Ovary (tissue), 9 donors: Measurements from ENCODE around the gene MASP2. TPM values are rescaled to one million over a fixed set of nuclear protein-coding genes. Genes with fewer than 3 reads are reported as not detected.

Experiments
- DNase-seq, 5 donors: peaks; one replicate each; pipeline ENCODE4 v3.0.0-alpha.2; 2019 to 2020
- H3K27ac ChIP-seq, 2 donors: fragments of 200-600 bp; one replicate each; pipeline versions ENCODE4 v1.5.1 to v1.8.0; 2019 to 2022
- H3K27me3 ChIP-seq: fragments of 200-600 bp; one replicate; pipeline ENCODE4 v1.8.0; 2022
- H3K36me3 ChIP-seq: fragments of 200-600 bp; sonication (generic); one replicate; pipeline ENCODE4 v1.5.1; 2019
- H3K4me1 ChIP-seq: one replicate; pipeline ENCODE4 v1.8.1; 2013; ENCODE audit warnings: mild to moderate bottlenecking, moderate library complexity; ENCODE audit not compliant: insufficient read depth
- H3K4me3 ChIP-seq: fragments of 200-600 bp; sonication (generic); one replicate; pipeline ENCODE4 v1.5.1; 2017
- H3K9me3 ChIP-seq, 2 donors: fragments of 200-600 bp in 1 of 2; sonication (generic) in 1 of 2; one replicate each; pipeline versions ENCODE4 v1.5.1 to v1.8.1; 2013 to 2019; ENCODE audit warnings: mild to moderate bottlenecking in 1 of 2, moderate library complexity in 1 of 2
- EP300 ChIP-seq: sonication (generic); formaldehyde crosslinking; IDR thresholded peaks from one replicate; pipeline ENCODE4 v1.6.1; 2017; ENCODE audit warnings: antibody characterized with exemption
- POLR2A ChIP-seq: fragments of 450-650 bp; IDR thresholded peaks from one replicate; pipeline ENCODE4 v1.6.1; 2017; ENCODE audit warnings: antibody characterized with exemption, mild to moderate bottlenecking, moderate library complexity
- WGBS, 3 donors: extraction: QIAGEN DNeasy Blood & Tissue Kit in 1 of 3; methylation state at CpG; one replicate each; pipeline versions ENCODE4 v1.1.5 to v1.1.7; 2013 to 2017; 5-methylcytosine and 5-hydroxymethylcytosine counted together
- intact Hi-C, 4 donors: fragments of 100-400 bp; cut with DNase I; formaldehyde crosslinking; loops; one replicate each; pipeline versions ENCODE4 v1.11.0 to v1.15.1; 2022 to 2023
- polyA plus RNA-seq, 2 donors: library from polyadenylated mRNA; stranded (reverse); fragments of 200-250 nt in 1 of 2; fragments of 350-450 nt in 1 of 2; fragmentation: Illumina TruSeq in 1 of 2; extraction: RNeasy Lipid Tissue Mini Kit (QIAGEN cat#74804) in 1 of 2; gene quantifications; one replicate each; pipeline ENCODE4 v1.2.3, GENCODE V29; 2013 to 2014
- total RNA-seq, 7 donors: library from RNA; depleted of rRNA in 2 of 7; stranded (reverse); fragments of >200 nt in 2 of 7; fragmentation: NEBNext Ultra II Directional in 3 of 7; extraction: Animal tissue kit (Norgen Biotek cat#: 25700) in 3 of 7; gene quantifications; one replicate each; pipeline versions ENCODE4 v1.1.0 to v1.2.4, GENCODE V29; 2016 to 2023
- TF ChIP-seq, protein P1 (sequence below), 3 donors: fragments of 450-650 bp in 2 of 3; fragments of 200-600 bp in 1 of 3; IDR thresholded peaks; one replicate each; pipeline versions ENCODE4 v1.5.1 to v1.8.0; 2016 to 2022; ENCODE audit warnings: antibody characterized with exemption in 3 of 3, mild to moderate bottlenecking in 1 of 3
- donor health status: DM: no; HTN: no; CAD: no; lungs with moderate emphysema.
- donor health status: DM: no; HTN: no; CAD: no.
- donor health status: Bipolar disorder and iron deficiency.
- donor health status: DM: yes; HTN: yes; CAD: no.
- donor health status: DM: no; HTN: no; CAD: no.
- donor health status: DM: yes; HTN: yes; CAD: no.

The MASP2 gene
- total and polyA plus RNA-seq, 9 donors: 0.08 to 0.10 TPM; not detected in 7

DNA sequence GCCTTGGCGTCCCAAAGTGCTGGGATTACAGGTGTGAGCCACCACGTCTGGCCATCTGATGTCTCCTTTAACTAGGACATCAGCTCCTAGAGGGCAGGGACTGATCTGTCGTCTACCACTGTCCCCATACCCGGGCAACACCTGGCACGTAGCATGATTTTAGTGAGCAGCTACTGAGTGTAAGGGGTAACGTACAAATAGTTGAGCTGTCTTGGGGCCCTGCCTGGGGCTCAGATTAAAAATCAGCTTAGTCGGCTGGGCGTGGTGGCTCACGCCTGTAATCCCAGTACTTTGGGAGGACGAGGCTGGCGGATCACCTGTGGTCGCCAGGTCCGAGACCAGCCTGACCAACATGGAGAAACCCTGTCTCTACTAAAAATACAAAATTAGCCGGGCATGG lies 11.0 kb upstream of the MASP2 start:
- Histone ChIP-seq H3K27me3 (no peaks in the 10 kb centered on the region), H3K4me1 (peaks cover 18% of the 10 kb centered on the region), H3K9me3 (no peaks in the 10 kb centered on the region), H3K36me3 (no peaks in the 10 kb centered on the region), H3K4me3 (no peak overlapping the region), H3K27ac (no peak overlapping the region)
- intact Hi-C loops: no loop called here
- TF ChIP-seq POLR2A (no peak), EP300 (no peak)
- TF ChIP-seq, protein P1, sequence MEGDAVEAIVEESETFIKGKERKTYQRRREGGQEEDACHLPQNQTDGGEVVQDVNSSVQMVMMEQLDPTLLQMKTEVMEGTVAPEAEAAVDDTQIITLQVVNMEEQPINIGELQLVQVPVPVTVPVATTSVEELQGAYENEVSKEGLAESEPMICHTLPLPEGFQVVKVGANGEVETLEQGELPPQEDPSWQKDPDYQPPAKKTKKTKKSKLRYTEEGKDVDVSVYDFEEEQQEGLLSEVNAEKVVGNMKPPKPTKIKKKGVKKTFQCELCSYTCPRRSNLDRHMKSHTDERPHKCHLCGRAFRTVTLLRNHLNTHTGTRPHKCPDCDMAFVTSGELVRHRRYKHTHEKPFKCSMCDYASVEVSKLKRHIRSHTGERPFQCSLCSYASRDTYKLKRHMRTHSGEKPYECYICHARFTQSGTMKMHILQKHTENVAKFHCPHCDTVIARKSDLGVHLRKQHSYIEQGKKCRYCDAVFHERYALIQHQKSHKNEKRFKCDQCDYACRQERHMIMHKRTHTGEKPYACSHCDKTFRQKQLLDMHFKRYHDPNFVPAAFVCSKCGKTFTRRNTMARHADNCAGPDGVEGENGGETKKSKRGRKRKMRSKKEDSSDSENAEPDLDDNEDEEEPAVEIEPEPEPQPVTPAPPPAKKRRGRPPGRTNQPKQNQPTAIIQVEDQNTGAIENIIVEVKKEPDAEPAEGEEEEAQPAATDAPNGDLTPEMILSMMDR (IDR thresholded peaks at IDR 0.05): no peak
- no peak for DNase-seq
- WGBS, 3 donors: 90 to 94% (median 91%) methylated on average over 14 of the region's 14 CpGs

DNA sequence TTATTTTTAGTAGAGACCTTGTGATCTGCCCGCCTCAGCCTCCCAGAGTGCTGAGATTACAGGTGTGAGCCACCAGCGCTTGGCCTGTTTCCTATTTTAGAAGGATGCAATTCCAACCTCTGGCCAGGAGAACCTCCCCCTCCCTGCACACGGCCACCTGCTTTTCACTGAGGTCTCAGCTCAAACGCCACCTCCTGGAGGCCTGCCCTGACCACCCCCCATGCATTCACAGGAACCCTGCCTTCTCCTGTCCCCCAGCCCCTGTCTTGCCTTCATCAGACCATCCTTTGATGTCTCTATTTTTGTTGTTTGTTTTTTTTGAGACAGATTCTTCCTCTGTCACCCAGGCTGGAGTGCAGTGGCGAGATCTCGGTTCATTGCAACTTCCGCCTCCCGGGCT lies 10.4 kb upstream of the MASP2 start:
- intact Hi-C loops: no loop called here
- no peak overlapping the region for H3K27ac ChIP-seq
- DNase-seq: no peak
- H3K36me3 ChIP-seq: no peaks in the 10 kb centered on the region
- 85 to 91% (median 89%) methylated on average over 8 of the region's 8 CpGs for WGBS, 3 donors
- no peaks in the 10 kb centered on the region for H3K27me3 ChIP-seq
- H3K9me3 ChIP-seq: no peaks in the 10 kb centered on the region
- peaks cover 18% of the 10 kb centered on the region for H3K4me1 ChIP-seq
- TF ChIP-seq, protein P1 (IDR thresholded peaks at IDR 0.05): no peak
- TF ChIP-seq EP300 (no peak), POLR2A (no peak)
- H3K4me3 ChIP-seq: no peak overlapping the region

DNA sequence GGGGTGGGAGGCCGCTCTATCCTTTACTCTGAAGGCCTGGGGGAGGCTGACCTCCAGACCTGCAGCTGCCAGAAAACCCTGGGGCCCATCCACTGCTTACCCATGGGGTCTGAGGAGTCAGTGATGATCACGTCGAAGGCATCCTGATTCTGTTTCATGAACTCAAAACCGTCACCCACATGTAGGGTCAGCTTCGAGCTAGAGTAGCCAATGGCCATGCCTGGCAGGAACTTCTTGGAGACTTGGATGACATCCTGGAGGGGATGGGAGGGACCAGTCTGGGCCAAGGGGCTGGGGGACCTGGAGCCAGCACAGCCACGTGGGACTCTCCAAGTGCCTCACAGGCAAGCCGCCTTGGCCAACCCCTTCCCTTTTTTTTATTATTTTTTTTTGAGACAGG lies 9.5 kb upstream of the MASP2 start:
- 84 to 88% (median 87%) methylated on average over 7 of the region's 7 CpGs for WGBS, 3 donors
- Histone ChIP-seq H3K36me3 (no peaks in the 10 kb centered on the region), H3K27ac (no peak overlapping the region), H3K4me3 (no peak overlapping the region), H3K4me1 (peaks cover 15% of the 10 kb centered on the region), H3K9me3 (no peaks in the 10 kb centered on the region), H3K27me3 (no peaks in the 10 kb centered on the region)
- intact Hi-C loops: no loop called here
- no peak for TF ChIP-seq EP300
- TF ChIP-seq POLR2A: no peak
- TF ChIP-seq, protein P1 (IDR thresholded peaks at IDR 0.05): no peak
- DNase-seq: no peak

GRCh38 chr1:11055676-11056075 lies 8.6 kb upstream of the MASP2 start:
- Histone ChIP-seq H3K4me3 (no peak overlapping the region), H3K27ac (no peak overlapping the region), H3K4me1 (peaks cover 9% of the 10 kb centered on the region), H3K9me3 (no peaks in the 10 kb centered on the region), H3K27me3 (no peaks in the 10 kb centered on the region), H3K36me3 (no peaks in the 10 kb centered on the region)
- WGBS, 3 donors: 87 to 89% (median 88%) methylated on average over 12 of the region's 12 CpGs
- TF ChIP-seq POLR2A (no peak), EP300 (no peak)
- TF ChIP-seq, protein P1 (IDR thresholded peaks at IDR 0.05): no peak
- intact Hi-C loops: no loop called here
- DNase-seq: no peak
